ENCODE results near the gene HSPA13. TPM values are rescaled to one million over a fixed set of nuclear protein-coding genes. Genes with fewer than 3 reads are reported as not detected.

The HSPA13 gene
- total RNA-seq, 1 experiment from 2014 or later, result 97.5 TPM

GRCh38 chr21:14325595-14325994 lies 57.4 kb downstream of the HSPA13 start:
- ChIA-PET CTCF (no interaction called here), POLR2A (no interaction called here)
- peaks cover 7% of the 10 kb centered on the region for H3K4me1 Mint-ChIP-seq (ENCODE audit: insufficient read depth, unreplicated experiment)
- no peaks in the 10 kb centered on the region for H3K27me3 Mint-ChIP-seq (ENCODE audit: insufficient read depth, unreplicated experiment)
- no TSS peak for BruUV-seq (replicated peaks)
- H3K9me3 Mint-ChIP-seq (ENCODE audit: unreplicated experiment), result peaks cover 7% of the 10 kb centered on the region
- DNase-seq (ENCODE audit: unreplicated experiment), result no peak
- intact Hi-C loops (cut with micrococcal nuclease), result no loop called here
- no peak for TF ChIP-seq CTCF (IDR thresholded peaks at IDR 0.05; ENCODE audit: unreplicated experiment)
- H3K27ac Mint-ChIP-seq (ENCODE audit: low read depth, unreplicated experiment), result no peak overlapping the region
- no peak overlapping the region for H3K4me3 Mint-ChIP-seq (ENCODE audit: unreplicated experiment)
- no peaks in the 10 kb centered on the region for H3K36me3 Mint-ChIP-seq (ENCODE audit: insufficient read depth, unreplicated experiment)

Other genes with a start within 250 kb of the HSPA13 start
- gene LIPI, start 172.2 kb downstream of the HSPA13 start, total RNA-seq (2022), result not detected in 2 replicates
- 3.9 and 5.1 TPM in 2 replicates for gene RBM11, start 167.0 kb downstream of the HSPA13 start, total RNA-seq (2022)
- gene SAMSN1, start 163.2 kb upstream of the HSPA13 start, total RNA-seq (2022), result 2.3 and 6.8 TPM in 2 replicates